Gastroesophageal sphincter (tissue), 4 donors: ENCODE measurements around the gene KCNAB1. TPM values are rescaled to one million over a fixed set of nuclear protein-coding genes. Genes with fewer than 3 reads are reported as not detected.

Experiments used
- ATAC-seq: fragments of 150-250 bp; one replicate; pipeline ENCODE4 v1.9.1; 2016; ENCODE audit warnings: mild to moderate bottlenecking, moderate library complexity
- H3K27ac ChIP-seq, 4 donors: fragments of 200-600 bp; sonication (generic) in 3 of 4; 1 replicate in 3 of 4; 2 replicates in 1 of 4; pipeline ENCODE4 v1.5.1; 2016 to 2019
- H3K27me3 ChIP-seq: fragments of 200-600 bp; sonication (generic); one replicate; pipeline ENCODE4 v1.5.1; 2019
- H3K36me3 ChIP-seq, 2 donors: fragments of 200-600 bp; sonication (generic); one replicate each; pipeline ENCODE4 v1.5.1; 2019; ENCODE audit warnings: control low read depth in 1 of 2
- H3K4me1 ChIP-seq, 3 donors: fragments of 200-600 bp; sonication (generic); 1 replicate in 2 of 3; 2 replicates in 1 of 3; pipeline ENCODE4 v1.5.1; 2016 to 2019; ENCODE audit warnings: control low read depth in 2 of 3
- H3K4me3 ChIP-seq, 2 donors: fragments of 200-600 bp; sonication (generic); one replicate each; pipeline ENCODE4 v1.5.1; 2019; ENCODE audit warnings: mild to moderate bottlenecking in 1 of 2, moderate library complexity in 1 of 2
- H3K9me3 ChIP-seq, 3 donors: fragments of 200-600 bp; sonication (generic); one replicate each; pipeline ENCODE4 v1.5.1; 2017 to 2019; ENCODE audit warnings: control low read depth in 2 of 3
- CTCF ChIP-seq, 4 experiments: fragments of 200-600 bp in 2 of 4; fragments of 450-650 bp in 2 of 4; sonication (generic) in 1 of 4; IDR thresholded peaks; one replicate each; pipeline ENCODE4 v1.5.1; 2017 to 2019; ENCODE audit warnings: antibody characterized with exemption in 4 of 4, mild to moderate bottlenecking in 2 of 4, moderate library complexity in 2 of 4
- EP300 ChIP-seq: sonication (generic); formaldehyde crosslinking; IDR thresholded peaks from one replicate; pipeline ENCODE4 v1.6.1; 2017; ENCODE audit warnings: antibody characterized with exemption, mild to moderate bottlenecking
- POLR2A ChIP-seq, 2 donors: fragments of 450-650 bp; IDR thresholded peaks; one replicate each; pipeline ENCODE4 v1.6.1; 2017; ENCODE audit warnings: antibody characterized with exemption in 2 of 2, mild to moderate bottlenecking in 2 of 2, moderate library complexity in 1 of 2
- POLR2AphosphoS5 ChIP-seq: sonication (generic); formaldehyde crosslinking; IDR thresholded peaks from one replicate; pipeline ENCODE4 v1.6.1; 2017; ENCODE audit warnings: antibody characterized with exemption
- WGBS, 2 donors: methylation state at CpG; one replicate each; pipeline ENCODE4 v1.1.5; 2018; ENCODE audit warnings: low coverage in 1 of 2; 5-methylcytosine and 5-hydroxymethylcytosine counted together
- total RNA-seq, 4 donors: library from RNA; depleted of rRNA; stranded (reverse); fragments of >200 nt; gene quantifications; one replicate each; pipeline ENCODE4 v1.1.0, GENCODE V29; 2016

KCNAB1 gene
- total RNA-seq, 4 donors from 2014 or later = 0.31 to 6.3 (median 1.9) TPM

- Histone ChIP-seq H3K4me3 (no peak overlapping the region), H3K27me3 (no peaks in the 10 kb centered on the region), H3K27ac (no peak overlapping the region), H3K9me3 (no peaks in the 10 kb centered on the region), H3K36me3 (no peaks in the 10 kb centered on the region), H3K4me1 (no peaks in the 10 kb centered on the region)
- ATAC-seq = no peak
- TF ChIP-seq CTCF (IDR thresholded peaks at IDR 0.05) = no peak
- no peak for TF ChIP-seq POLR2A (IDR thresholded peaks at IDR 0.05)
- TF ChIP-seq EP300 = no peak
- no peak for TF ChIP-seq POLR2AphosphoS5
- 95% methylated on average over 4 of the region's 4 CpGs; no CpG with 5 or more reads in 1 of the 2 donors for WGBS, 2 donors
Measured at GRCh38 chr3:156390846-156391245, 270.5 kb downstream of the KCNAB1 start.

DNA sequence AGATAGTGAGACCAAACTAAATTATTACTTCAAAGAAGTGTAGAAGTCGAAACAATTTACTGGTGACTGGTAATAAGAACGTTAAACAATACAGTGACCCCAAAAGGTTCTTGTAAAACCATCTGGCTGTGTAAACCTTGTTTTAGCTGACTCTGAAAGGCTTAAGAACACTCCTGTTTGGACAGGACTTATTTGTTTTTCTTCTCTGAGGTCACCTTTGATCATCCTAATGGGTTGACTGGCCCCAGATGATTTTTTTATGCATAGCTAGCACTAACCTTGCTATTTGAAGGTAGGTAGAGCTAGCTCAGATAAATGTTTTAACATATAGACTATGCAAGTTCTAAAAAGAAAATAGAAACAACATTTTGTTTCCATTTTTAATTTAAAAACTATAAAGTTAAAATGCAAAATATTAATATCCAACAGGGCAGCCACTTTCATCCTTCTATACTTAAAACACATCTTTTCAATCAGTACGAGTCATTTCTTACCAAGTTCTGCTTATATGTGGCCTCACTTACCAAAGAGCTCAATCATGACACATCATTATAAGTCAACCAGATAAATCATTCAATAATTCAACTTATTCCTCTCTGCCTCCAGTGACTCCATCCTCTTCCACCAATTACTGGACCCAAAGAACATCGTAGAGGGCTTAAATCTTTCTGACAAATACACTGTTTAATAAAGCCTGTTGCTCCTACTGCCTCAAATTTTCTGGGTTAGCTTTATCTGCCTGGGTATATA is 275.8 kb downstream of the KCNAB1 start:
- WGBS, 2 donors = 79 to 82% methylated on average over 4 of the region's 4 CpGs
- no peaks in the 10 kb centered on the region for H3K27me3 ChIP-seq
- no peak overlapping the region for H3K27ac ChIP-seq
- ATAC-seq = no peak
- no peaks in the 10 kb centered on the region for H3K4me1 ChIP-seq
- H3K36me3 ChIP-seq = no peaks in the 10 kb centered on the region
- no peaks in the 10 kb centered on the region for H3K9me3 ChIP-seq
- TF ChIP-seq POLR2A (IDR thresholded peaks at IDR 0.05) (no peak), CTCF (IDR thresholded peaks at IDR 0.05) (no peak), EP300 (no peak), POLR2AphosphoS5 (no peak)
- H3K4me3 ChIP-seq = no peak overlapping the region

DNA sequence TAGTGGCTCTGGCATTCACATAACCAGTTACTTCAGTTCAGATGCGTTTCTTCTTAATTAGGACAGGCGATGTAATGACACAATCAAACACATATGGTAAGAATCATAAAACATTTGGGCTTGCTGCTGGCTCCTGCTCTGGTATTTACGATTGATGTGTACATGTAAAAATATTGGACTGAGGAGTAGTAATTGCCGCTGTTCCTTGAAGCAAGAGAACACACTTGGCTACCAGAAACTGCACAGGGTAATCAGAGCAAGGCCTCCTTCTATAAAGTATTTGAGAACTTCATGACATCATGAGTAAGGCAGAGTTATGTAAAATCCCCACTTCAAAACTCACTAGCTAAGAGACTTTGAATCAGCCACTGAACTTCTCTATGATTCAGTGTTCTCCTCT is 276.5 kb downstream of the KCNAB1 start:
- Histone ChIP-seq H3K27ac (no peak overlapping the region), H3K9me3 (no peaks in the 10 kb centered on the region), H3K36me3 (no peaks in the 10 kb centered on the region), H3K27me3 (no peaks in the 10 kb centered on the region), H3K4me3 (no peak overlapping the region), H3K4me1 (no peaks in the 10 kb centered on the region)
- TF ChIP-seq POLR2AphosphoS5 (no peak), CTCF (IDR thresholded peaks at IDR 0.05) (no peak), POLR2A (IDR thresholded peaks at IDR 0.05) (no peak), EP300 (no peak)
- no peak for ATAC-seq
- whole genome bisulfite sequencing, 2 donors = 50 to 89% methylated on average over 4 of the region's 4 CpGs

- no peak for ATAC-seq
- no peak for TF ChIP-seq POLR2A (IDR thresholded peaks at IDR 0.05)
- H3K27ac ChIP-seq = no peak overlapping the region
- no peaks in the 10 kb centered on the region for H3K4me1 ChIP-seq
- H3K27me3 ChIP-seq = no peaks in the 10 kb centered on the region
- no peak overlapping the region for H3K4me3 ChIP-seq
- H3K36me3 ChIP-seq = no peaks in the 10 kb centered on the region
- no peaks in the 10 kb centered on the region for H3K9me3 ChIP-seq
Measured at GRCh38 chr3:156397534-156397933, 277.2 kb downstream of the KCNAB1 start.

DNA sequence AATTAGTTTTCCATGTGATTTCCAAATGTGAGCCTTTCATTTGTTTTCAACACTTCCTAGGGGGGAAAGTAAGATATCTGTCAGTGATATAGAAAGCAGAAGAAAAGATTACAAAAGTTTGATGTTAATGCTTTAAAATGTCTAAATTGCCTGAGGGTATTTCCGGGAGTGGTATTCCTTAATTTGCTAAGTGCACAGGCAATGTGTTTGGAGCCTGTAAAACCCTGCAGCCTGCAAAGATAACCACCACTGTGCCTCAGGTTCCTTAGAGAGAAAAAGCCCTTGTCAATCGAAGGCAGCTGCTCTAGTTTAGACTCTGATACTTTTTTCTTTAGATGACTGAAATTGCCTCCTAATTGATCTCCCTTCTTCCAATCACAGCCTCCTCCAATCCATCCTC is 279.7 kb downstream of the KCNAB1 start:
- 79% methylated on average over 2 of the region's 2 CpGs; no CpG with 5 or more reads in 1 of the 2 donors for WGBS, 2 donors
- no peak for ATAC-seq

More for the DNA sequence above, 279.7 kb downstream of the KCNAB1 start:
- Histone ChIP-seq H3K4me1 (no peaks in the 10 kb centered on the region), H3K36me3 (no peaks in the 10 kb centered on the region), H3K27ac (no peak overlapping the region), H3K27me3 (no peaks in the 10 kb centered on the region), H3K4me3 (no peak overlapping the region), H3K9me3 (no peaks in the 10 kb centered on the region)
- no peak for TF ChIP-seq EP300
- TF ChIP-seq POLR2AphosphoS5 = no peak
- TF ChIP-seq POLR2A (IDR thresholded peaks at IDR 0.05) = no peak
- no peak for TF ChIP-seq CTCF (IDR thresholded peaks at IDR 0.05)
